Gastroesophageal sphincter (tissue), 3 donors: ENCODE measurements around the gene GATAD2B.

Experiments
- CTCF ChIP-seq, 4 experiments: fragments of 200-600 bp in 2 of 4; fragments of 450-650 bp in 2 of 4; sonication (generic) in 1 of 4; IDR thresholded peaks; one replicate each; pipeline ENCODE4 v1.5.1; 2017 to 2019; ENCODE audit warnings: antibody characterized with exemption in 4 of 4, mild to moderate bottlenecking in 2 of 4, moderate library complexity in 2 of 4
- EP300 ChIP-seq: sonication (generic); formaldehyde crosslinking; IDR thresholded peaks from one replicate; pipeline ENCODE4 v1.6.1; 2017; ENCODE audit warnings: antibody characterized with exemption, mild to moderate bottlenecking
- POLR2A ChIP-seq, 2 donors: fragments of 450-650 bp; IDR thresholded peaks; one replicate each; pipeline ENCODE4 v1.6.1; 2017; ENCODE audit warnings: antibody characterized with exemption in 2 of 2, mild to moderate bottlenecking in 2 of 2, moderate library complexity in 1 of 2
- POLR2AphosphoS5 ChIP-seq: sonication (generic); formaldehyde crosslinking; IDR thresholded peaks from one replicate; pipeline ENCODE4 v1.6.1; 2017; ENCODE audit warnings: antibody characterized with exemption

- TF ChIP-seq POLR2A (IDR thresholded peaks at IDR 0.05) = no peak
- no peak for TF ChIP-seq POLR2AphosphoS5
- no peak for TF ChIP-seq EP300
- TF ChIP-seq CTCF (IDR thresholded peaks at IDR 0.05) = peak in 3 of 4 experiments; percentile 29 to 59 (median 42)
These were observed 150.8 kb downstream of the GATAD2B start for GRCh38 chr1:153771841-153772593.
